HepG2 (cell line): ENCODE measurements around the gene TESK1. TPM values are rescaled to one million over a fixed set of nuclear protein-coding genes. Genes with fewer than 3 reads are reported as not detected.
"Not testable (repeated sequence)": the region's sequence is repeated elsewhere in the genome, so short reads cannot be mapped to it uniquely, and the experiment has no call there.

Source experiments
- ATAC-seq: fragments of 200-7000 bp; cut with Tn5 transposase; 3 replicates; pipeline ENCODE4 v1.9.1; 2020; ENCODE audit warnings: mild to moderate bottlenecking, moderate library complexity
- BruUV-seq: library from RNA; stranded (reverse); fragments of 400-500 nt; replicated peaks from 2 replicates; lab custom pipeline; 2021; lab: Mats Ljungman, UMichigan
- CTCF ChIA-PET: fragments of 300-600 bp; formaldehyde crosslinking; extraction: SDS; loops from one replicate; lab custom pipeline; 2021; ENCODE audit warnings: low total read pairs, inconsistent platforms, low intra/inter-chr PET ratio; lab: Yijun Ruan, JAX
- POLR2A ChIA-PET: fragments of 350-600 bp; sonication (Branson Sonifier 250); formaldehyde crosslinking; loops from one replicate; lab custom pipeline; 2020; ENCODE audit warnings: antibody characterized with exemption, inconsistent platforms; lab: Yijun Ruan, JAX
- DNase-seq: peaks from one replicate; pipeline ENCODE4 v3.0.0-alpha.2; 2015; ENCODE audit warnings: low spot score
- FAIRE-seq: peaks from 3 replicates; lab custom pipeline; 2011; peaks lifted over from hg19 to GRCh38; lab: Jason Lieb, UNC
- H2AFZ ChIP-seq: one replicate; pipeline ENCODE4 v1.6.1; 2011; ENCODE audit warnings: low read length, inconsistent platforms
- H3K27ac ChIP-seq: fragments of 300-600 bp; 3 replicates; pipeline ENCODE4 v1.8.0; 2011; ENCODE audit warnings: mixed run types, mild to moderate bottlenecking, mixed read lengths, low read length, inconsistent platforms; ENCODE audit not compliant: insufficient read depth; ENCODE audit errors: extremely low read length
- H3K27me3 ChIP-seq, 2 experiments: fragments of 200-600 bp in 1 of 2; 2 replicates in 1 of 2; 3 replicates in 1 of 2; pipeline versions ENCODE4 v1.6.0 to v1.8.0; 2011; ENCODE audit warnings: low read length in 2 of 2, mild to moderate bottlenecking in 2 of 2, moderate library complexity in 2 of 2, inconsistent platforms in 1 of 2; ENCODE audit not compliant: insufficient read depth in 2 of 2, control insufficient read depth in 1 of 2
- H3K36me3 ChIP-seq, 2 experiments: fragments of 200-600 bp in 1 of 2; replicated peaks in 1 of 2; 2 replicates in 1 of 2; 3 replicates in 1 of 2; pipeline versions ENCODE4 v1.5.1 to v1.8.0; 2011; ENCODE audit warnings: low read length in 2 of 2, inconsistent platforms in 1 of 2; ENCODE audit not compliant: insufficient read depth in 2 of 2, control insufficient read depth in 1 of 2
- H3K4me1 ChIP-seq: 2 replicates; pipeline ENCODE4 v1.5.1; 2012; ENCODE audit warnings: low read length, inconsistent platforms; ENCODE audit not compliant: insufficient read depth
- H3K4me2 ChIP-seq: 2 replicates; pipeline ENCODE4 v1.6.0; 2011; ENCODE audit warnings: low read depth, low read length, inconsistent platforms
- H3K4me3 ChIP-seq, 3 experiments: fragments of 200-600 bp in 1 of 3; sonication (generic), shearing (Covaris generic) in 1 of 3; replicated peaks in 1 of 3; 2 replicates each; pipeline ENCODE4 v1.5.1; 2011 to 2016; ENCODE audit warnings: low read length in 3 of 3, inconsistent platforms in 2 of 3, low read depth in 2 of 3, mild to moderate bottlenecking in 2 of 3, control low read depth in 1 of 3, mixed read lengths in 1 of 3; ENCODE audit not compliant: insufficient read depth in 1 of 3
- H3K79me2 ChIP-seq: one replicate; pipeline ENCODE4 v1.6.1; 2011; ENCODE audit warnings: low read length, inconsistent platforms; ENCODE audit not compliant: insufficient read depth
- H3K9ac ChIP-seq: 2 replicates; pipeline ENCODE4 v1.6.0; 2011; ENCODE audit warnings: mild to moderate bottlenecking, low read depth, low read length, inconsistent platforms; ENCODE audit not compliant: insufficient read depth
- H3K9me3 ChIP-seq: 2 replicates; pipeline ENCODE4 v1.5.1; 2012; ENCODE audit warnings: mild to moderate bottlenecking, low read length
- H4K20me1 ChIP-seq: 2 replicates; pipeline ENCODE4 v1.6.0; 2011; ENCODE audit warnings: inconsistent platforms, mild to moderate bottlenecking, low read length, moderate library complexity; ENCODE audit not compliant: insufficient read depth
- HNRNPK ChIP-seq: fragments of 200-400 bp; formaldehyde crosslinking; IDR thresholded peaks from 2 replicates; pipeline ENCODE4 v1.6.1; 2018; ENCODE audit warnings: low read length, low read depth, moderate library complexity, mild to moderate bottlenecking; ENCODE audit not compliant: poor library complexity, severe bottlenecking
- MATR3 ChIP-seq: sonication (generic); formaldehyde crosslinking; IDR thresholded peaks from 2 replicates; pipeline ENCODE4 v1.4.0; 2020; ENCODE audit warnings: missing genetic modification reagents
- PPARG ChIP-seq: conservative IDR thresholded peaks from 2 replicates; pipeline ENCODE4 v1.6.1; 2016; ENCODE audit warnings: missing biosample characterization, missing genetic modification reagents
- RXRB ChIP-seq: IDR thresholded peaks from 2 replicates; pipeline ENCODE4 v1.6.1; 2016; ENCODE audit warnings: borderline replicate concordance, missing genetic modification reagents, missing compliant biosample characterization
- ZNF841 ChIP-seq: sonication (generic); formaldehyde crosslinking; IDR thresholded peaks from 2 replicates; pipeline ENCODE4 v1.8.1; 2023; ENCODE audit warnings: missing genetic modification reagents, borderline replicate concordance
- WGBS: methylation state at CpG from one replicate; pipeline ENCODE4 v1.1.6; 2017; ENCODE audit warnings: low lambda C conversion rate; 5-methylcytosine and 5-hydroxymethylcytosine counted together
- in situ Hi-C: cut with HindIII; loops from 2 replicates; pipeline ENCODE4 v1.10.0; 2017; ENCODE audit warnings: low pct_unique_long_range_greater_than_20kb; ENCODE audit not compliant: extremely low pct_ligation_motif_present
- intact Hi-C: fragments of 100-400 bp; cut with micrococcal nuclease; formaldehyde crosslinking; loops from one replicate; pipeline ENCODE4 v1.10.0; 2022; ENCODE audit not compliant: unreplicated experiment
- polyA plus RNA-seq, 8 experiments: library from polyadenylated mRNA; depleted of rRNA in 3 of 8; stranded (reverse) in 7 of 8; unstranded in 1 of 8; fragments of >200 nt; fragmentation: Illumina TruSeq in 4 of 8; extraction: Trizol in 4 of 8; gene quantifications; 2 replicates each; pipeline versions ENCODE4 v1.2.1 to v1.2.3, GENCODE V29; 2011 to 2016; ENCODE audit warnings: low read depth in 4 of 8, missing spikeins in 1 of 8, mixed read lengths in 1 of 8; ENCODE audit not compliant: insufficient read depth in 1 of 8
- total RNA-seq, 5 experiments: library from RNA; depleted of rRNA; stranded (reverse); fragments of >200 nt; fragmentation: Illumina TruSeq; extraction: Trizol; gene quantifications; 2 replicates each; pipeline ENCODE4 v1.2.3, GENCODE V29; 2016; ENCODE audit warnings: low read depth in 1 of 5
- TF ChIP-seq, protein P1 (sequence below): sonication (generic); formaldehyde crosslinking; conservative IDR thresholded peaks from 2 replicates; pipeline ENCODE4 v1.8.0; 2022; ENCODE audit warnings: missing genetic modification reagents

The TESK1 gene
- total and polyA plus RNA-seq, 2 of the 13 experiments (the other 11 are each of a cell fraction or from before 2014, with no cell fraction given) = 7.3 to 13.6 TPM

DNA sequence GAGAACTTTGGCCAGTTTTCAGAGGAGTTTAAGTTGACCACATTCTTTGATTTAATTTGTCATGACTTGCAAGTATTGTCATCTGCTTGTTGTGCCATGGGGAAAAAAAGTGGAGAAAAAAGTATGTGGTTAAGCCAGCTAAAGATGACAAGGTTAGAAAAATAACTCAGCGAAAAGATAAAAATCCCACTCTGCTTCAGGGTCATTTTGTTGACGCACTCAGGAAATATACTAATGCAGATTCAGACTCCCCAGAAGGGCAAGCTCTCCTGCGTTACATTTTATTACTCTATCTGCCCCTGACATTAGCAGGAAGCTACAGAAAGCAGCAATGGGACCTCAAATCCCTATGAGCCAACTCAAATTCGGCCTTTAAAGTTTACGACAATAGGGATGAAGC is 27.6 kb upstream of the TESK1 start (continued):
- TF ChIP-seq, protein P1, sequence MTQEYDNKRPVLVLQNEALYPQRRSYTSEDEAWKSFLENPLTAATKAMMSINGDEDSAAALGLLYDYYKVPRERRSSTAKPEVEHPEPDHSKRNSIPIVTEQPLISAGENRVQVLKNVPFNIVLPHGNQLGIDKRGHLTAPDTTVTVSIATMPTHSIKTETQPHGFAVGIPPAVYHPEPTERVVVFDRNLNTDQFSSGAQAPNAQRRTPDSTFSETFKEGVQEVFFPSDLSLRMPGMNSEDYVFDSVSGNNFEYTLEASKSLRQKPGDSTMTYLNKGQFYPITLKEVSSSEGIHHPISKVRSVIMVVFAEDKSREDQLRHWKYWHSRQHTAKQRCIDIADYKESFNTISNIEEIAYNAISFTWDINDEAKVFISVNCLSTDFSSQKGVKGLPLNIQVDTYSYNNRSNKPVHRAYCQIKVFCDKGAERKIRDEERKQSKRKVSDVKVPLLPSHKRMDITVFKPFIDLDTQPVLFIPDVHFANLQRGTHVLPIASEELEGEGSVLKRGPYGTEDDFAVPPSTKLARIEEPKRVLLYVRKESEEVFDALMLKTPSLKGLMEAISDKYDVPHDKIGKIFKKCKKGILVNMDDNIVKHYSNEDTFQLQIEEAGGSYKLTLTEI (CRISPR knock-in tag) = no peak

- Histone ChIP-seq H4K20me1 (no peaks in the 10 kb centered on the region), H2AFZ (no peak overlapping the region), H3K27me3 (no peaks in the 10 kb centered on the region), H3K4me3 (no peak overlapping the region), H3K9ac (no peak overlapping the region), H3K79me2 (no peaks in the 10 kb centered on the region), H3K36me3 (no peaks in the 10 kb centered on the region), H3K4me1 (peaks cover 22% of the 10 kb centered on the region), H3K27ac (no peak overlapping the region), H3K9me3 (peaks cover 25% of the 10 kb centered on the region), H3K4me2 (no peak overlapping the region)
- FAIRE-seq = no peak
- no TSS peak for BruUV-seq
- no peak for DNase-seq
- no peak for ATAC-seq
- WGBS = 86% methylated on average over 1 of the region's 1 CpG
- ChIA-PET CTCF (no interaction called here), POLR2A (no interaction called here)
- intact Hi-C loops = no loop called here
- in situ Hi-C loops = no loop called here
- no peak for TF ChIP-seq MATR3
- peak; percentile 4 for TF ChIP-seq HNRNPK
Observed at GRCh38 chr9:35579130-35579529, 25.9 kb upstream of the TESK1 start.

DNA sequence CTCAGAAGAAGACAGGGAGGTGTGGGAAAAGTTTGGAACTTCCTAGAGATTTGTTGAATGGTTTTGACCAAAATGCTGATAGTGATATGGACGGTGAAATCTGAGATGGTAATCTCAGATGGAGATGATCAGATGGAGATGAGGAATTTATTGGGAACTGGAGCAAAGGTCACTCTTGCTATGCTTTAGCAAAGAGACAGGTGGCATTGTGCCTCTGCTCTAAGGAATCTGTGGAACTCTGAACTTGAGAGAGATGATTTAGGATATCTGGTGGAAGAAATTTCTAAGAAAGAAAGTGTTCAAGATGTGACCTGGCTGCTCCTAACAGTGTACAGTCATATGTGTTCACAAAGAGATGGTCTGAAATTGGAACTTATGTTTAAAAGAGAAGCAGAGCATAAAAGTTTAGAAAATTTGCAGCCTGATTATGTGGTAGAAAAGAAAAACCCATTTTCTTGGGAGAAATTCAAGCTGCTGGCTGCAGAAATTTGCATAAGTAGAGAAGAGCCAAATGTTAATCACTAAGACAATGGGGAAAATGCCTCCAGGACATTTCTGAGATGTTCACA is 25.3 kb upstream of the TESK1 start:
- H4K20me1 ChIP-seq, H3K27ac ChIP-seq, POLR2A ChIA-PET, H3K4me2 ChIP-seq, CTCF ChIA-PET, ATAC-seq, H3K36me3 ChIP-seq, DNase-seq, intact Hi-C loops, H3K4me3 ChIP-seq, H3K79me2 ChIP-seq, H2AFZ ChIP-seq, H3K27me3 ChIP-seq, in situ Hi-C loops, FAIRE-seq, BruUV-seq, H3K9ac ChIP-seq: not testable (repeated sequence)
- WGBS = 95% methylated on average over 1 of the region's 1 CpG
- Histone ChIP-seq H3K9me3 (peaks cover 25% of the 10 kb centered on the region), H3K4me1 (peaks cover 28% of the 10 kb centered on the region)
- TF ChIP-seq RXRB (CRISPR knock-in tag) = 0 out of 2 replicates have a peak, but pooled peaks have one; percentile 12
- peak; percentile 69 for TF ChIP-seq PPARG (CRISPR knock-in tag)
- peak; percentile 100 for TF ChIP-seq ZNF841 (CRISPR knock-in tag)

GRCh38 chr9:35583521-35583920 is 21.5 kb upstream of the TESK1 start:
- BruUV-seq, H3K27ac ChIP-seq, H3K4me2 ChIP-seq, POLR2A ChIA-PET, in situ Hi-C loops, CTCF ChIA-PET, H3K9ac ChIP-seq, H3K27me3 ChIP-seq, DNase-seq, intact Hi-C loops, H4K20me1 ChIP-seq, H2AFZ ChIP-seq, H3K36me3 ChIP-seq, H3K79me2 ChIP-seq, H3K4me3 ChIP-seq, ATAC-seq, FAIRE-seq: not testable (repeated sequence)
- 77% methylated on average over 4 of the region's 6 CpGs for WGBS
- H3K9me3 ChIP-seq = peaks cover 25% of the 10 kb centered on the region
- peaks cover 30% of the 10 kb centered on the region for H3K4me1 ChIP-seq
